Keratinocyte (primary cell): Measurements from ENCODE around the gene OXT. TPM values are rescaled to one million over a fixed set of nuclear protein-coding genes. Genes with fewer than 3 reads are reported as not detected.

ENCODE experiments used
- DNase-seq: peaks from one replicate; pipeline ENCODE4 v3.0.0-alpha.2; 2011; ENCODE audit warnings: low read depth, missing footprints, low spot score
- FAIRE-seq: peaks from 2 replicates; lab custom pipeline; 2011; peaks lifted over from hg19 to GRCh38; lab: Jason Lieb, UNC
- H2AFZ ChIP-seq: 2 replicates; pipeline ENCODE4 v1.6.0; 2012; ENCODE audit warnings: low read length, control low read depth, inconsistent platforms; ENCODE audit not compliant: control insufficient read depth
- H3K27ac ChIP-seq: 2 replicates; pipeline ENCODE4 v1.5.1; 2011; ENCODE audit warnings: low read length; ENCODE audit not compliant: control insufficient read depth, insufficient read depth
- H3K27me3 ChIP-seq: 3 replicates; pipeline ENCODE4 v1.6.0; 2011; ENCODE audit warnings: low read length; ENCODE audit not compliant: control insufficient read depth, insufficient read depth; ENCODE audit errors: extremely low read depth
- H3K36me3 ChIP-seq, 2 experiments: 2 replicates in 1 of 2; 3 replicates in 1 of 2; pipeline ENCODE4 v1.5.1; 2011; ENCODE audit warnings: low read length in 2 of 2, mild to moderate bottlenecking in 1 of 2; ENCODE audit not compliant: control insufficient read depth in 2 of 2, insufficient read depth in 2 of 2; ENCODE audit errors: extremely low read depth in 1 of 2
- H3K4me1 ChIP-seq: 3 replicates; pipeline ENCODE4 v1.5.1; 2011; ENCODE audit warnings: low read length; ENCODE audit not compliant: control insufficient read depth, insufficient read depth; ENCODE audit errors: extremely low read depth
- H3K4me2 ChIP-seq: 3 replicates; pipeline ENCODE4 v1.6.0; 2011; ENCODE audit warnings: low read depth, low read length; ENCODE audit not compliant: control insufficient read depth, insufficient read depth; ENCODE audit errors: extremely low read depth
- H3K4me3 ChIP-seq, 3 experiments: fragments of 200-600 bp in 1 of 3; sonication (generic) in 1 of 3; 2 replicates in 2 of 3; 3 replicates in 1 of 3; pipeline ENCODE4 v1.5.1; 2011 to 2016; ENCODE audit warnings: low read length in 3 of 3, mild to moderate bottlenecking in 3 of 3, control low read depth in 2 of 3, inconsistent platforms in 1 of 3, low read depth in 1 of 3, mixed read lengths in 1 of 3, mixed run types in 1 of 3, moderate library complexity in 1 of 3; ENCODE audit not compliant: control insufficient read depth in 2 of 3, insufficient read depth in 2 of 3; ENCODE audit errors: extremely low read depth in 1 of 3
- H3K79me2 ChIP-seq: 2 replicates; pipeline ENCODE4 v1.6.0; 2012; ENCODE audit warnings: low read length; ENCODE audit not compliant: control insufficient read depth, insufficient read depth
- H3K9ac ChIP-seq: 3 replicates; pipeline ENCODE4 v1.6.0; 2011; ENCODE audit warnings: low read length; ENCODE audit not compliant: control insufficient read depth, insufficient read depth; ENCODE audit errors: extremely low read depth
- H3K9me1 ChIP-seq: 3 replicates; pipeline ENCODE4 v1.6.0; 2011; ENCODE audit warnings: low read length; ENCODE audit not compliant: control insufficient read depth, insufficient read depth; ENCODE audit errors: extremely low read depth
- H3K9me3 ChIP-seq: 2 replicates; pipeline ENCODE4 v1.5.1; 2012; ENCODE audit warnings: low read depth, low read length; ENCODE audit not compliant: control insufficient read depth
- H4K20me1 ChIP-seq: 3 replicates; pipeline ENCODE4 v1.6.0; 2011; ENCODE audit warnings: low read length; ENCODE audit not compliant: control insufficient read depth, insufficient read depth; ENCODE audit errors: extremely low read depth
- EZH2 ChIP-seq: IDR thresholded peaks from one replicate; pipeline ENCODE4 v1.6.1; 2012; ENCODE audit warnings: inconsistent platforms, mild to moderate bottlenecking, low read length, moderate library complexity
- dilution Hi-C: fragments of 300-500 bp; cut with MboI; formaldehyde crosslinking; loops from one replicate; pipeline ENCODE4 v1.7.0; 2020; ENCODE audit warnings: low sequenced_read_pairs; ENCODE audit not compliant: extremely low pct_ligation_motif_present
- polyA plus RNA-seq, 5 experiments: library from polyadenylated mRNA; depleted of rRNA in 3 of 5; stranded (reverse) in 3 of 5; stranded (forward) in 1 of 5; unstranded in 1 of 5; fragments of >200 nt; gene quantifications; 1 replicate in 1 of 5; 2 replicates in 3 of 5; 3 replicates in 1 of 5; pipeline versions ENCODE4 v1.2.1 to v1.2.3, GENCODE V29; 2011 to 2012; ENCODE audit warnings: missing spikeins in 2 of 5, low read depth in 1 of 5, low replicate concordance in 1 of 5
- TF ChIP-seq, protein P1 (sequence below), 3 experiments: IDR thresholded peaks in 1 of 3; conservative IDR thresholded peaks in 1 of 3; optimal IDR thresholded peaks in 1 of 3; 2 replicates in 2 of 3; 3 replicates in 1 of 3; pipeline versions ENCODE3 to v1.5.1; 2011; ENCODE audit warnings: low read length in 3 of 3, mild to moderate bottlenecking in 3 of 3, moderate library complexity in 2 of 3, control low read depth in 1 of 3, inconsistent platforms in 1 of 3; ENCODE audit not compliant: insufficient read depth in 2 of 3; ENCODE audit errors: extremely low read depth in 1 of 3

The OXT gene
- polyA plus RNA-seq, 1 donor (not counting 4 experiments of a cell fraction or from before 2014, with no cell fraction given) = not detected

DNA sequence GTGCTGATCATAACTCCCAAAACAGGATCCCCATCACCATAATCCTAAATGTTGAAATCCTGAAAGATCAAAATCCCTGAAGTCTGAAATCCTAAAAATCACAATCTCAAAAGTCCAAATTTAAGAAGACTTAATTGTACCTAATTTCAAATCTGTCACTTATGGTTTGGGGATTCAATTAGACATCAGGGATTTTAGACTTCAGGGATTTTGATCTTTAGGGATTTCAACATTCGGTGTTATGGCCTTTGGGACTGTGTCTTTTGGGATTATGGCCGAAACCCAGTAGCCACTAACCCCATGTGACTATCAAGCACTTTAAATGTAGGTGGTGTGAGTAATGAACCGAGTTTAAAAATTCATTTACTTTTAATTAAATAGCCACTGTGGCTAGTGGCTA is 34.8 kb downstream of the OXT start:
- Histone ChIP-seq H3K79me2 (no peaks in the 10 kb centered on the region), H3K9ac (no peak overlapping the region), H3K4me2 (no peak overlapping the region), H3K9me1 (no peaks in the 10 kb centered on the region), H4K20me1 (peaks cover 4% of the 10 kb centered on the region), H3K27me3 (no peaks in the 10 kb centered on the region), H3K9me3 (no peaks in the 10 kb centered on the region), H3K4me1 (no peaks in the 10 kb centered on the region), H3K4me3 (no peak overlapping the region), H3K27ac (no peak overlapping the region), H2AFZ (no peak overlapping the region), H3K36me3 (peaks cover 0 to 4% of the 10 kb centered on the region in 2 experiments)
- dilution Hi-C loops = no loop called here
- TF ChIP-seq EZH2 = no peak
- TF ChIP-seq, protein P1, sequence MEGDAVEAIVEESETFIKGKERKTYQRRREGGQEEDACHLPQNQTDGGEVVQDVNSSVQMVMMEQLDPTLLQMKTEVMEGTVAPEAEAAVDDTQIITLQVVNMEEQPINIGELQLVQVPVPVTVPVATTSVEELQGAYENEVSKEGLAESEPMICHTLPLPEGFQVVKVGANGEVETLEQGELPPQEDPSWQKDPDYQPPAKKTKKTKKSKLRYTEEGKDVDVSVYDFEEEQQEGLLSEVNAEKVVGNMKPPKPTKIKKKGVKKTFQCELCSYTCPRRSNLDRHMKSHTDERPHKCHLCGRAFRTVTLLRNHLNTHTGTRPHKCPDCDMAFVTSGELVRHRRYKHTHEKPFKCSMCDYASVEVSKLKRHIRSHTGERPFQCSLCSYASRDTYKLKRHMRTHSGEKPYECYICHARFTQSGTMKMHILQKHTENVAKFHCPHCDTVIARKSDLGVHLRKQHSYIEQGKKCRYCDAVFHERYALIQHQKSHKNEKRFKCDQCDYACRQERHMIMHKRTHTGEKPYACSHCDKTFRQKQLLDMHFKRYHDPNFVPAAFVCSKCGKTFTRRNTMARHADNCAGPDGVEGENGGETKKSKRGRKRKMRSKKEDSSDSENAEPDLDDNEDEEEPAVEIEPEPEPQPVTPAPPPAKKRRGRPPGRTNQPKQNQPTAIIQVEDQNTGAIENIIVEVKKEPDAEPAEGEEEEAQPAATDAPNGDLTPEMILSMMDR (optimal IDR thresholded peaks at IDR 0.05 in 1 of 3, IDR thresholded peaks at IDR 0.05 in 1 of 3, conservative IDR thresholded peaks at IDR 0.05 in 1 of 3; ENCODE audit: extremely low read depth in 1 of 3, insufficient read depth in 2 of 3, low read length in 3 of 3) = no peak
- DNase-seq (no peak), FAIRE-seq (no peak)

DNA sequence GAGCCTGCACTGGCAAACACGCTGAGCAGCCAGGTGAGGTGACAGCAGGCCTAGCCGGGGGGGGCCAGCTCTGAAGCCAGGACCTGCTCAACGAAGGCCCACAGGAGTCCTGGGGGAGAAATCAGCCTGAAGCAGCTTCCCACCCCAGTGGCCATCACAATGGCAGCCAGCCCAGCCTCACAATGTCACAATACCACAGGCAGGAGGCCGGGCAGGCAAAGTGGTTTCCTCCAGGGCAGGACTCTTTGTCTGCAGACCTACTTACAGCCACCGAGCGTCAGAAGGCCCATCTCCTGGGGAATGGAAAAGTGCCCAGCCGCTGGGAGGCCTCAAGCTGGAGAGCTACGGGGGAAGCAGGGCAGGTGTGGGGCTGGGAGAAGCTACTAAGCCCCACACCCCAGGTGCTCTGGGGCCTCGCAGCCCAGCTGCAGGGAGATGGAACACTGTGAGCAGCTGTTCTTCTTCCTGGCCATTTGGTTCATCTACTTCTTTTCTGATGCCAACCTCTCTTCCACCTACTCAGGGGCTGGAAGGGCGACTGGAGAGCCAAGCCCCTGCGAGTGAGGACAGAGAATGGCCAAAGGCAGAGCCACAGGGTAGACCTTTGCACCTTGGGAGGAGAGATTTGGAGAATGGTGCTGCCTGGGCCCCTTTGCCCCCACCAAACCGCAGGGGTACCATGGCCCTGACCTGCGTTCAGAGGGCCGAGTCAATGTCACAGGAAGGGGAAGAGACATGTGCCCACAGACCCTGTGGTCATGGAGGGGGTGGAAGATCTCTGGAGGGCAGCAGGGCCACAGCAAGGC is 35.4 kb downstream of the OXT start:
- dilution Hi-C loops = no loop called here

More for the DNA sequence above, 35.4 kb downstream of the OXT start:
- no peaks in the 10 kb centered on the region for H3K9me3 ChIP-seq
- no peak for DNase-seq
- H3K4me2 ChIP-seq = no peak overlapping the region
- H3K4me1 ChIP-seq = no peaks in the 10 kb centered on the region
- H3K9ac ChIP-seq = no peak overlapping the region
- H3K27me3 ChIP-seq = no peaks in the 10 kb centered on the region
- peaks cover 0 to 4% of the 10 kb centered on the region in 2 experiments for H3K36me3 ChIP-seq
- no peaks in the 10 kb centered on the region for H3K9me1 ChIP-seq
- TF ChIP-seq EZH2 = no peak
- TF ChIP-seq, protein P1 (optimal IDR thresholded peaks at IDR 0.05 in 1 of 3, IDR thresholded peaks at IDR 0.05 in 1 of 3, conservative IDR thresholded peaks at IDR 0.05 in 1 of 3; ENCODE audit: extremely low read depth in 1 of 3, insufficient read depth in 2 of 3, low read length in 3 of 3) = no peak
- no peak for FAIRE-seq
- H3K27ac ChIP-seq = no peak overlapping the region
- H2AFZ ChIP-seq = no peak overlapping the region
- H4K20me1 ChIP-seq = peaks cover 4% of the 10 kb centered on the region
- no peak overlapping the region for H3K4me3 ChIP-seq
- H3K79me2 ChIP-seq = no peaks in the 10 kb centered on the region
